ENCODE data around the gene OR8K1. TPM values are rescaled to one million over a fixed set of nuclear protein-coding genes. Genes with fewer than 3 reads are reported as not detected.

Gene OR8K1
- total RNA-seq, 1 donor from 2014 or later = not detected

GRCh38 chr11:56396047-56396446, 50.2 kb downstream of the OR8K1 start:
- TF ChIP-seq CTCF (IDR thresholded peaks at IDR 0.05) = no peak
- Histone ChIP-seq H3K36me3 (no peaks in the 10 kb centered on the region), H3K4me3 (no peak overlapping the region), H3K9me3 (no peaks in the 10 kb centered on the region), H3K27me3 (no peaks in the 10 kb centered on the region), H3K27ac (no peak overlapping the region), H3K4me1 (no peaks in the 10 kb centered on the region)
- DNase-seq (ENCODE audit: low spot score in 2 of 2) = no peak
- intact Hi-C loops (cut with DNase I) = no loop called here

Other genes starting within 250 kb of the OR8K1 start
- gene OR8H2, start 242.4 kb upstream of the OR8K1 start, total RNA-seq = not detected
- not detected for gene OR8H3, start 223.7 kb upstream of the OR8K1 start, total RNA-seq
- not detected for gene OR8J3, start 205.8 kb upstream of the OR8K1 start, total RNA-seq
- gene OR8K5, start 185.7 kb upstream of the OR8K1 start, total RNA-seq = not detected
- not detected for gene OR5J2, start 169.4 kb upstream of the OR8K1 start, total RNA-seq
- not detected for gene OR5T2, start 111.8 kb upstream of the OR8K1 start, total RNA-seq
- not detected for gene OR5T3, start 93.8 kb upstream of the OR8K1 start, total RNA-seq
- not detected for gene OR5T1, start 71.9 kb upstream of the OR8K1 start, total RNA-seq
- not detected for gene OR8H1, start 53.8 kb upstream of the OR8K1 start, total RNA-seq
- gene OR8K3, start 30.9 kb upstream of the OR8K1 start, total RNA-seq = not detected
- not detected for gene OR8J1, start 8.3 kb downstream of the OR8K1 start, total RNA-seq
- not detected for gene OR8U1, start 29.6 kb downstream of the OR8K1 start, total RNA-seq
- gene OR5AL1, start 66.7 kb downstream of the OR8K1 start, total RNA-seq = not detected
- not detected for gene OR5M3, start 127.3 kb downstream of the OR8K1 start, total RNA-seq
- not detected for gene OR5M8, start 145.3 kb downstream of the OR8K1 start, total RNA-seq
- not detected for gene OR5M11, start 197.2 kb downstream of the OR8K1 start, total RNA-seq
- not detected for gene OR5M10, start 231.7 kb downstream of the OR8K1 start, total RNA-seq

All from ascending aorta (tissue), 2 donors.